GM19023 (cell line): ENCODE data around the gene KANSL3.
"Not testable (repeated sequence)": the region's sequence is repeated elsewhere in the genome, so short reads cannot be mapped to it uniquely, and the experiment has no call there.

Experiments used
- ATAC-seq: cut with Tn5 transposase; IDR thresholded peaks from one replicate; pipeline ENCODE4 v1.9.1; 2021; ENCODE audit warnings: mild to moderate bottlenecking, moderate library complexity; ENCODE audit not compliant: unreplicated experiment

KANSL3 gene

GRCh38 chr2:96564026-96564425 is 74.1 kb downstream of the KANSL3 start:
- no peak for ATAC-seq

GRCh38 chr2:96558485-96558884 is 79.6 kb downstream of the KANSL3 start:
- no peak for ATAC-seq

DNA sequence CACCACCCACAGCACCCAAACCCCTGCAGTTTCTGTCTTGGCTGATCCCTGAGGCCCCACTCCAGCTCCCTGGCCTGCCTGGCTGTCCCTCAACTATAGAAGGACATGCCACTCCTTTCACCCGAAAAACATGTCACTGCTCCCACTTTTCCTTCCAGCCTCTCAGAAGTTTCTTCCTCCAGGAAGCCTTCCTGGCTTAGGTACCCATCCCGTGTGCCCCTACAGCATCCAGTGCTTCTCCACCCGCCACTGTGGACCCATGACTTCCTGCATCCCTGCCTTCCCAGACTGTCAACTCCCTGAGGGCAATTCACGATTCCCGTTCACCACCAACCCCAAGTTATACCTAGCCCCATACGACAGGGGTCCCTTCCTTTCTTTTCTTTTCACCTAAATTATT is 80.1 kb downstream of the KANSL3 start:
- no peak for ATAC-seq

DNA sequence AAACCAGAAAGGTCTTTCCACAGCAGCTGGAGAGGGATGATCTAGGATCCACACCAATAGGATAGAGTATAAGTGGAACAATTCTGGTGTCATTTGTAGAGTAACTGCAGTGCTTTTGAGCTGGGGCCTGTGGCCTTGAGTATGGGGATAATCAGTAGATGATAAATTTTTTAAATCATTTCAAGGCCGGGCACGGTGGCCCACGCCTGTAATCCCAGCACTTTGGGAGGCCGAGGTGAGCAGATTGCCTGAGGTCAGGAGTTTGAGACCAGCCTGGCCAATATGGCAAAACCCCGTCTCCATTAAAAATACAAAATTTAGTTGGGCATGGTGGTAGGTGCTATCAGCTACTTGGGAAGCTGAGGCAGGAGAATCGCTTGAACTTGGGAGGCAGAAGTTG is 80.7 kb downstream of the KANSL3 start:
- not testable (repeated sequence) for ATAC-seq

- no peak for ATAC-seq
Observed at GRCh38 chr2:96556441-96557330, 81.4 kb downstream of the KANSL3 start.

- ATAC-seq, result no peak
Observed at GRCh38 chr2:96555146-96555610, 82.9 kb downstream of the KANSL3 start.

- ATAC-seq, result no peak
Observed at GRCh38 chr2:96554293-96555145, 83.6 kb downstream of the KANSL3 start.

GRCh38 chr2:96553957-96554292 is 84.2 kb downstream of the KANSL3 start:
- not testable (repeated sequence) for ATAC-seq

- ATAC-seq, result no peak
Observed at GRCh38 chr2:96553176-96553956, 84.7 kb downstream of the KANSL3 start.

DNA sequence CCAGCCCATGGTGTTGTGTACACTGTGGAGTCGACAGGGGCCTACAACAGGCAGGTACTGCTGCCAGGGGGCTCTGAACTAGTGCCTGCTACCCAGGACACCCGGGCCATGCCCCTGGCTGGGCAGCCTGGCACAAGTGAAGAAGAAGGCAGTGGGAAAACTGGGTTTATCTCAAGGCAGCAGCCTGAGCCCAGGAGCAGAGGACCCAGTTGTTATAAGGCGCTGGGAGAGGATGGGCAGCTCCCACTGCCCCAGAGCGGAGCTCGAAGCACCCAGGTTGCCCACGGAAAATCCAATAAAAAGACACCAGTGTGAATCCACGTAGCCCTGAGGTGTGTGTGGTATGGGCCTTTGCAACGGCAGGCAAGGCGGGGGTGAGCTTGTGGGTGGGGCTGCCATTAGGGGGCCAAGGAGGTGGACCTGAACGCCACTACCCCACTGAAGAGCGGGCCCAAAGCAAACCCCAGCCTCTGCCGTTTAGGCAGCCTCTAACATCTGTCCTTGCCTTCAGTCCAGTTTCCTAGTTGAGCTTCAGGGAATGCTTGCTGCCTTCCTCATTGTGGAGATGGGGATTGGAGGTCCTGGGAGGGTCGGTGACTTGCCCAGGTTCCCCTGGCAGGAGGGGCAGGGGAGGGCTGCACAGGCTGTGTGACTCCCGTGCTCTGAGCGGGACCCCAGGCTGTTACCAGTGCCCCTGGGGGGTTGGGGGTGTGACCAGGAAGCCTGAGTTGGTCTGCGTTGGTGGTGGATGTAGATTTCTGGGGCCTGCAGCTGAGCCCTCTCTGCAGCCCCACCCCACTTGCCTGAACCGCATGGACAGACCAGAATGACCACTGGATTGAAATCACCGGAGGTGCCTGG is 85.6 kb downstream of the KANSL3 start:
- ATAC-seq, result no peak

GRCh38 chr2:96551605-96552314 is 86.4 kb downstream of the KANSL3 start:
- no peak for ATAC-seq

- ATAC-seq, result no peak
Observed at GRCh38 chr2:96550787-96551604, 87.1 kb downstream of the KANSL3 start.

DNA sequence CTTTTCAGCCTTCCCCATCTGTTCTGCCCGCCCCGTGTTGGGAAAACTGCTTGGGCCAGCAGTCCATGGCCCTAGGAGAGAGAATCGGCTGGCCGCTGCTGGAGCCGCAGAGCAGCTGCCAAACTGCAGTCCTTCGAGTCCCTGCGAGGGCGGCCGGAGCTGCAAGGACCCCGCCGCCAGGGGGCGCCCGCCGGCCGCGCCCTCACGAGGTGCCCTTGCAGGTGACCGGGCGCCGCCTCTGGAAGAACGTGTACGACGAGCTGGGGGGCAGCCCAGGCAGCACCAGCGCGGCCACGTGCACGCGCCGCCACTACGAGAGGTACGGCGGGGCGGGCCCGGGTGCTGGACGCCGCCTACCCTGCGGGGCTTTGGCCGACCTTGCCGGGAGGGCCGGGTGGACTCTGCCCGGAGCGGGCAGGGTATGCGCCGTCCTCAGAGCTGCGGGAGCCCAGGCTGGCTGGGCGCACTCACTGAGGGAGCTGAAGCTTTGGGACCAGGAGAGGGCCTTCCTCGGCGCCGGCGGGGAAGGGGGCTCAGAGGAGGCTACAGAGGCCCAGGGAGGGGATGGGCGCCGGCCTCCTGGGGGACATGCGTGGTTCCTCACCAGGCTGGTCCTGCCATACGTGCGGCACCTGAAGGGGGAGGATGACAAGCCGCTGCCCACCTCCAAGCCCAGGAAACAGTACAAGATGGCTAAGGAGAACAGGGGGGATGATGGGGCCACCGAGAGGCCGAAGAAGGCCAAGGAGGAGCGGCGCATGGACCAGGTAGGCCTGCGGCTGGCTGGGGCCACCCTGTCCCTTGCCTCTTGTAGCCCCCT is 87.9 kb downstream of the KANSL3 start:
- no peak for ATAC-seq

- no peak for ATAC-seq
Observed at GRCh38 chr2:96549466-96549785, 88.7 kb downstream of the KANSL3 start.

DNA sequence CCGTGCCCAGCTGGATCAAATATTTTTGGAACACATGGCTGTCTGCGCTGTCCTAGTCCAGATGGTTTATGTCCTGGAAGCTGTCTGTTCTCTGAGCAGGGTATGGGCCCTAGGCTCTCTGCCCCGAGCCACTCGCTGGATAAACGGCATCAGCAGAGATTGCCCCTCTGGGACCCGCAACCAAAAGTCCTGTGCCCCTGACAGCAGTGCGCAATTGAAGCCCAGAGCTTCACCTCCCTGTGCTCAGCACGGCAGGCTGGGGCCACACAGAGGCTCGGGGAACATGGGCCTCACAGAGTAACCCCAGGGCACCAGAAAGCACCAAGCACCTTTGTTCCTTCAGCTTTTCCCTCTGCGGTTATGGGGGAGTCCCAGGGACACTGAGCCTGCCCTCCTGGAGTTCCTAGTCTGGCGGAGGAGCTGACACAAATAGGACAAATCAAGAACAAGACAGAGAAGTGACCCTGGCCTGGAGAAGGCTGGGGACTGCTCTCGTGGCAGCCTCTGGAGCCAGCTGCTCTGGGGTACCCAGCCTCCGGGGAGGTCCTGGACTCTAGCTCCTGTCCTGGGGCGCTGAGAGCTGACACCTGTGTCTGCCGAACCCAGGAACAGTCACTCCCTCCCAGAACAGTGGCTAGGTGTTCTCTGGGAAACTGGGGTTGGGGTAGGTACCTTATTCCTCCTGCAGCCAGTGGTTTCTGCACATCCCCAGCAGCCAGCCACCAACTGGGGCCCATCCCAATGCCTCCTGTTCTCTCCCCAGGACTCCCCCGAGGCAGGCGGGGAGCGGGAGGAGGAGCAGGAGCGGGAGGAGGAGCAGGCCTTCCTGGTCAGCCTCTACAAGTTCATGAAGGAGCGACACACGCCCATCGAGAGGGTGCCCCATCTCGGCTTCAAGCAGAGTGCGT is 89.3 kb downstream of the KANSL3 start:
- no peak for ATAC-seq

- ATAC-seq, result no peak
Observed at GRCh38 chr2:96547731-96548171, 90.4 kb downstream of the KANSL3 start.

GRCh38 chr2:96547203-96547641 is 90.9 kb downstream of the KANSL3 start:
- ATAC-seq, result no peak
